Measurements from ENCODE around the gene SYCE3.

Gene SYCE3

DNA sequence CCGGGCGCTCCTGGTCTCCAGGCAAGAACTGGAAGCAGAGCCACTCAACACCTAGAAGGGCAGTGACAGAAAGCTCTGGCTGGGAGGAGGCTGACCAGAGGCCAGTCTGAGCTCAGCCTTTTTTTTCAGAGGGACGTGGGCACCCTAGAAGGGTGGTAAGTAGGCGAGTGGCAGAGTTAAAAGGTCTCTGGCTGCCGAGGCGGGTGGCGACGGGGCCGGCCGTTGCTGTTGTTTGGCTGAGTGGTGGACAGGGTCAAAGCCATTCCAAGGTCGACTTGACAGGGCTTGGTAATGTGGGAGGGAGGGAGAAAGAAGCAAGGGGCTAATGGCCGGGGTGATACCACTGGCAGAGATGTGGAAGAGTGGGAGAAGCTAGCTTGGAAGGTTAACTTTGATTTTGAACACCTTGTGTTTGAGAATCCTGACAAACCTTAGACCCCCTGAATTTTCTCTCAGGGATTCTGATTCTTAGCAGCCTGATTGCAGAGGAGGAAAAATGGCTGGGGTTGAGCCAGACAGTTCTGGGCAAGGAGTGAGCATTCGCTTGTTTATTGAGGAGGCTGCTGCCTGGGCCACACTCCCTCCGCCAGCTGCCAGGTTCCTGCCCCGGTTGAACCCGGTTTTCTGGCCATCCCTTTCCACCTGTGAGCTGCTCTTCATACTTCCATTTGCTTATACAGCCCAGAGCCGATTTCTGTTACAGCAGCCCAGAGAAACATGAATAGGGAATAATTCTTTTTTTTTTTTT, 868 bp upstream of the SYCE3 start:
- H3K36me3 ChIP-seq (ENCODE audit: control insufficient read depth in 2 of 2, insufficient read depth in 1 of 2, low read length in 2 of 2): peaks cover 12 to 14% of the 10 kb centered on the region in 2 experiments
- H3K27ac ChIP-seq (ENCODE audit: extremely low read depth, low read depth, low read length): no peak overlapping the region; the same call in 1 of the 2 replicates
- TF ChIP-seq ZNF571 (tag by site-specific recombination; IDR thresholded peaks at IDR 0.05) (no peak), ZFHX2 (tag by site-specific recombination; conservative IDR thresholded peaks at IDR 0.05) (peak; percentile 58), ZBTB20 (tag by site-specific recombination; IDR thresholded peaks at IDR 0.05) (0 out of 2 replicates have a peak, but pooled peaks have one; percentile 1), EGR2 (tag by site-specific recombination; IDR thresholded peaks at IDR 0.05; ENCODE audit: low read depth) (peak; percentile 59), HOXC10 (CRISPR knock-in tag; IDR thresholded peaks at IDR 0.05) (no peak)
- TF ChIP-seq, protein P1, sequence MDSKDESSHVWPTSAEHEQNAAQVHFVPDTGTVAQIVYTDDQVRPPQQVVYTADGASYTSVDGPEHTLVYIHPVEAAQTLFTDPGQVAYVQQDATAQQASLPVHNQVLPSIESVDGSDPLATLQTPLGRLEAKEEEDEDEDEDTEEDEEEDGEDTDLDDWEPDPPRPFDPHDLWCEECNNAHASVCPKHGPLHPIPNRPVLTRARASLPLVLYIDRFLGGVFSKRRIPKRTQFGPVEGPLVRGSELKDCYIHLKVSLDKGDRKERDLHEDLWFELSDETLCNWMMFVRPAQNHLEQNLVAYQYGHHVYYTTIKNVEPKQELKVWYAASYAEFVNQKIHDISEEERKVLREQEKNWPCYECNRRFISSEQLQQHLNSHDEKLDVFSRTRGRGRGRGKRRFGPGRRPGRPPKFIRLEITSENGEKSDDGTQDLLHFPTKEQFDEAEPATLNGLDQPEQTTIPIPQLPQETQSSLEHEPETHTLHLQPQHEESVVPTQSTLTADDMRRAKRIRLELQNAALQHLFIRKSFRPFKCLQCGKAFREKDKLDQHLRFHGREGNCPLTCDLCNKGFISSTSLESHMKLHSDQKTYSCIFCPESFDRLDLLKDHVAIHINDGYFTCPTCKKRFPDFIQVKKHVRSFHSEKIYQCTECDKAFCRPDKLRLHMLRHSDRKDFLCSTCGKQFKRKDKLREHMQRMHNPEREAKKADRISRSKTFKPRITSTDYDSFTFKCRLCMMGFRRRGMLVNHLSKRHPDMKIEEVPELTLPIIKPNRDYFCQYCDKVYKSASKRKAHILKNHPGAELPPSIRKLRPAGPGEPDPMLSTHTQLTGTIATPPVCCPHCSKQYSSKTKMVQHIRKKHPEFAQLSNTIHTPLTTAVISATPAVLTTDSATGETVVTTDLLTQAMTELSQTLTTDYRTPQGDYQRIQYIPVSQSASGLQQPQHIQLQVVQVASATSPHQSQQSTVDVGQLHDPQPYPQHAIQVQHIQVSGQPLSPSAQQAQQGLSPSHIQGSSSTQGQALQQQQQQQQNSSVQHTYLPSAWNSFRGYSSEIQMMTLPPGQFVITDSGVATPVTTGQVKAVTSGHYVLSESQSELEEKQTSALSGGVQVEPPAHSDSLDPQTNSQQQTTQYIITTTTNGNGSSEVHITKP (tag by site-specific recombination; IDR thresholded peaks at IDR 0.05): 0 out of 2 replicates have a peak, but pooled peaks have one; percentile 32
- peak overlapping the region; percentile 55 for H3K4me3 ChIP-seq (ENCODE audit: low read depth, low read length)
- CTCF ChIA-PET: interaction anchor here (0.6 to 4.6 kb wide), 36 partner anchors 9 to 1217 kb away, joined by 3 to 37 read pairs (median 4); partner anchors contain the start of genes CHKB, CPT1B, KLHDC7B and LMF2
- H3K9me3 ChIP-seq (ENCODE audit: control insufficient read depth, insufficient read depth, low read depth, low read length): no peaks in the 10 kb centered on the region
- 0 out of 2 replicates have a peak, but pooled peaks cover 2% of the 10 kb centered on the region for H3K4me1 ChIP-seq (ENCODE audit: control insufficient read depth, insufficient read depth, low read length)
- POLR2A ChIA-PET: interaction anchor here (0.7 to 2.8 kb wide), 14 partner anchors 8 to 291 kb away, joined by 3 to 28 read pairs (median 4); partner anchors contain the start of genes ARSA, CHKB, CPT1B and KLHDC7B

DNA sequence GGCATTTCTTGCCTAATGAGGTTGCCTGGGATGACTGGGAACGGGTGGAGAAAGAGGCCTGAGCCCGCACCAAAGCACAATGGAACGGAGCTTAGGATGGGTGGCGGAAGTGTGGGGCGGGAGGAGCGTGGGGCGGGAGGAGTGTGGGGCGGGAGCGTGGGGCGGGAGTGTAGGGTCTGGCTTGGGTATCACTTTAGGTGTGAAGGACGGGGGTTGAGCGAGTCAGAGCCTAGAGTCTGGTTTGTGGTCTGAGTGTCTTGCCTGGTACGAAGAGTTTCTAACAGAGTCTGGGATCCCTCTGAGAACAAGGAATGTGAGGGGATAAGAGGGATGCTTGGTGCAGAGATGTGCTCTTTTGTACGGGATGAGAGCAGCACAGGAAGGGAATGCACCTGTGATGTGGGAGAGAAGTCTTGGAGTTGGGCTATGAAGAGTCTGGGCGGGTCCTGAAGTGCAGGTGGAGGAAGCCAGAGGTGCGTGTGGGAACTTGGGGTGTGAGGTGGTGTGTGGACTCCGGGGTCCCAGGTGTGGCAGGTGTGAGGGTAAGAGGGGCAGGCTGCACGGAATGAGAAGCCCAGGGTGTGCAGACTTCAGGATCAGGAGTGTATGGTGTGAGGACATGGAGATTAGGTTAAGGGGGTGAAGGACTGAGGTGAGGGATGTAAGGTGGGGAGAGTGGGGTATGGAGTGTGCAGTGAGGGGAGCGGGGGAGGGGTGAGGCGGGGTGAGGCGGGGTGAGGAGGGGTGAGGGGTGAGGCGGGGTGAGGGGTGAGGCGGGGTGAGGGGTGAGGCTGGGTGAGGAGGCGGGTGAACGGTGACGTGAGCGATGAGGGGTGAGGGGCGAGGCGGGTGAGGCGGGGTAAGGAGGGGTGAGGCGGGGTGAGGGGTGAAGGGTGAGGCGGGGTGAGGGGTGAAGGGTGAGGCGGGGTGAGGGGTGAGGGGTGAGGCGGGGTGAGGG, 1.0 kb downstream of the SYCE3 start:
- H3K27ac ChIP-seq (ENCODE audit: extremely low read depth, low read depth, low read length): no peak overlapping the region
- H3K36me3 ChIP-seq (ENCODE audit: control insufficient read depth in 2 of 2, insufficient read depth in 1 of 2, low read length in 2 of 2): no peaks in the 10 kb centered on the region
- POLR2A ChIA-PET: interaction anchor here (0.6 to 1.3 kb wide), 3 partner anchors 13 to 60 kb away, joined by 3 to 4 read pairs (median 3); no protein-coding TSS in a partner anchor
- no peaks in the 10 kb centered on the region for H3K9me3 ChIP-seq (ENCODE audit: control insufficient read depth, insufficient read depth, low read depth, low read length)
- no peak overlapping the region for H3K4me3 ChIP-seq (ENCODE audit: low read depth, low read length)
- H3K4me1 ChIP-seq (ENCODE audit: control insufficient read depth, insufficient read depth, low read length): 0 out of 2 replicates have a peak, but pooled peaks cover 2% of the 10 kb centered on the region
- CTCF ChIA-PET: interaction anchor here (0.7 to 1.6 kb wide), 2 partner anchors 13 to 36 kb away, joined by 3 to 4 read pairs; partner anchors contain the start of gene SCO2
- TF ChIP-seq KLF1 (tag by site-specific recombination; IDR thresholded peaks at IDR 0.05) (peak; percentile 81), SP2 (tag by site-specific recombination; IDR thresholded peaks at IDR 0.05) (peak; percentile 40; the same call in 1 of the 2 replicates), EGR2 (tag by site-specific recombination; IDR thresholded peaks at IDR 0.05; ENCODE audit: low read depth) (0 out of 2 replicates have a peak, but pooled peaks have one; percentile 9), OSR2 (tag by site-specific recombination; IDR thresholded peaks at IDR 0.05) (no peak), KLF8 (tag by site-specific recombination; IDR thresholded peaks at IDR 0.05) (peak; percentile 70; the same call in 1 of the 2 replicates)
- TF ChIP-seq, protein P2, sequence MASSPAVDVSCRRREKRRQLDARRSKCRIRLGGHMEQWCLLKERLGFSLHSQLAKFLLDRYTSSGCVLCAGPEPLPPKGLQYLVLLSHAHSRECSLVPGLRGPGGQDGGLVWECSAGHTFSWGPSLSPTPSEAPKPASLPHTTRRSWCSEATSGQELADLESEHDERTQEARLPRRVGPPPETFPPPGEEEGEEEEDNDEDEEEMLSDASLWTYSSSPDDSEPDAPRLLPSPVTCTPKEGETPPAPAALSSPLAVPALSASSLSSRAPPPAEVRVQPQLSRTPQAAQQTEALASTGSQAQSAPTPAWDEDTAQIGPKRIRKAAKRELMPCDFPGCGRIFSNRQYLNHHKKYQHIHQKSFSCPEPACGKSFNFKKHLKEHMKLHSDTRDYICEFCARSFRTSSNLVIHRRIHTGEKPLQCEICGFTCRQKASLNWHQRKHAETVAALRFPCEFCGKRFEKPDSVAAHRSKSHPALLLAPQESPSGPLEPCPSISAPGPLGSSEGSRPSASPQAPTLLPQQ (tag by site-specific recombination; IDR thresholded peaks at IDR 0.05): no peak

DNA sequence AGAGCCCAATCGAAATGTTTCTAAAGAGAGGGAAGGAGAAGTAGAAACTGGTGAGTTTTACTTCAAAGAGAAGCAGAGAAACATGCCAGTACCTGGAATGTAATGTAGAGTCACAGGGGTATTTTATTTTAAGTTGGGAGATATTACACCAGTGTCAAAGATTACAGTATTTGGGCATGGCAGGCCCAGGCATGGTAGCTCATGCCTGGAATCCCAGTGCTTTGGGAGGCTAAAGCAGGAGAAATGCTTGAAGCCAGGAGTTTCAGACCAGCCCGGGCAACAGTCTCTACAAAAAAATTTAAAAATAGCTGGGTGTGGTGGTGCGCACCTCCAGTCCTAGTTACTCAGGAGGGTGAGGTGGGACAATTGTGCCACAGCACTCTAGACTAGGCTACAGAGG, 2.7 kb downstream of the SYCE3 start:
- H3K4me1 ChIP-seq (ENCODE audit: control insufficient read depth, insufficient read depth, low read length): 0 out of 2 replicates have a peak, but pooled peaks cover 2% of the 10 kb centered on the region
- ChIA-PET POLR2A (interaction anchor here (1.3 kb wide), 1 partner anchor 15 kb away, joined by 3 read pairs; no protein-coding TSS in a partner anchor), CTCF (interaction anchor here (0.6 to 1.6 kb wide), 4 partner anchors 15 to 128 kb away, joined by 3 to 7 read pairs (median 4); partner anchors contain the start of genes KLHDC7B and SCO2)
- no peaks in the 10 kb centered on the region for H3K9me3 ChIP-seq (ENCODE audit: control insufficient read depth, insufficient read depth, low read depth, low read length)
- no peaks in the 10 kb centered on the region for H3K36me3 ChIP-seq (ENCODE audit: control insufficient read depth in 2 of 2, insufficient read depth in 1 of 2, low read length in 2 of 2)
- no peak overlapping the region for H3K4me3 ChIP-seq (ENCODE audit: low read depth, low read length)
- TF ChIP-seq KLF16 (tag by site-specific recombination; IDR thresholded peaks at IDR 0.05): no peak
- TF ChIP-seq EGR2 (tag by site-specific recombination; IDR thresholded peaks at IDR 0.05; ENCODE audit: low read depth): no peak
- TF ChIP-seq, protein P3, sequence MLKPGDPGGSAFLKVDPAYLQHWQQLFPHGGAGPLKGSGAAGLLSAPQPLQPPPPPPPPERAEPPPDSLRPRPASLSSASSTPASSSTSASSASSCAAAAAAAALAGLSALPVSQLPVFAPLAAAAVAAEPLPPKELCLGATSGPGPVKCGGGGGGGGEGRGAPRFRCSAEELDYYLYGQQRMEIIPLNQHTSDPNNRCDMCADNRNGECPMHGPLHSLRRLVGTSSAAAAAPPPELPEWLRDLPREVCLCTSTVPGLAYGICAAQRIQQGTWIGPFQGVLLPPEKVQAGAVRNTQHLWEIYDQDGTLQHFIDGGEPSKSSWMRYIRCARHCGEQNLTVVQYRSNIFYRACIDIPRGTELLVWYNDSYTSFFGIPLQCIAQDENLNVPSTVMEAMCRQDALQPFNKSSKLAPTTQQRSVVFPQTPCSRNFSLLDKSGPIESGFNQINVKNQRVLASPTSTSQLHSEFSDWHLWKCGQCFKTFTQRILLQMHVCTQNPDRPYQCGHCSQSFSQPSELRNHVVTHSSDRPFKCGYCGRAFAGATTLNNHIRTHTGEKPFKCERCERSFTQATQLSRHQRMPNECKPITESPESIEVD (tag by site-specific recombination; IDR thresholded peaks at IDR 0.05): no peak
- no peak for TF ChIP-seq SCRT2 (tag by site-specific recombination; IDR thresholded peaks at IDR 0.05)
- no peak for TF ChIP-seq ZNF837 (tag by site-specific recombination; IDR thresholded peaks at IDR 0.05)
- TF ChIP-seq ZNF391 (tag by site-specific recombination; IDR thresholded peaks at IDR 0.05; ENCODE audit: borderline replicate concordance, low read depth): no peak
- H3K27ac ChIP-seq (ENCODE audit: extremely low read depth, low read depth, low read length): no peak overlapping the region
